ENCODE measurements around the gene HDAC4. TPM values are rescaled to one million over a fixed set of nuclear protein-coding genes. Genes with fewer than 3 reads are reported as not detected.
A peak's percentile ranks its signal among the peaks of the same experiment; 100 is the strongest.

Gene HDAC4
- total RNA-seq, 2 donors from 2014 or later: 34.1 to 39.1 TPM

DNA sequence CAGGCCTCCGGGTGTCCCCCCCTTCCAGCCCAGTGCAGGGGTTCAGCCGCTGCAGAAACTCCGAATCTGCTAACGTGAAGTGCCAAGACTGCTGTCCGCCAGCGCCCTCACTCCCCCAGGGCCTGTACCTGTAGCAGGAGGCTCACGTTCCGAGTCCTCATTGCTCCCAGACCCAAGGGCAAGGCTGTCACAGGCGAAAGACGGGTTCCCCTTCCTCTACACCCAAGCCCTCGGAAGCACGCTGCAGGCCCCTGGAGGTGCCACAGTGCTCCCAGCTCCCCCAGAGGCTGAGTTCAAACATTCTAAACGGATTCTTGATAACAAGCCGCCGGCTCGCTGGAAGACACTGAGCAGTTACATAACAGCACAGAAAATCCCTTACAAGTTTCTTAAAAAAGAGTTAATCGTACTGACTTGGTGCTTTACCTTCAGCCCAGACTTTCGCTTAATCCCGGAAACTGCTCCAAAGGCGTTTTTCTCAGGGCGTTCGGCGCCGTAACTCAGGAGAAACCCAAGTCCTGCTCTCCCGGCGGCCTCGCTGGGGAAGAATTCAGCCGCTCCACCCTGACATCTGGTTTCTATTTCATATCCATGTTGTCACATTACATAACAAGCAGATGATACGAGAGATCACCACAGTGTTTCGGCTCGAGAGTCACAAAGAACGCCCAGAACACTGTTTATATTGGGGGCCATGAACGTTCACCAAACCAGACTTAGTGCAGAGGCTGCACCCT lies 92.0 kb downstream of the HDAC4 start:
- ATAC-seq (no peak), DNase-seq (ENCODE audit: low spot score in 2 of 2) (no peak)
- H3K36me3 Mint-ChIP-seq: peaks cover under 1 to 4% of the 10 kb centered on the region in 2 donors
- no peaks in the 10 kb centered on the region for H3K9me3 Mint-ChIP-seq
- no peak overlapping the region for H3K27ac Mint-ChIP-seq

DNA sequence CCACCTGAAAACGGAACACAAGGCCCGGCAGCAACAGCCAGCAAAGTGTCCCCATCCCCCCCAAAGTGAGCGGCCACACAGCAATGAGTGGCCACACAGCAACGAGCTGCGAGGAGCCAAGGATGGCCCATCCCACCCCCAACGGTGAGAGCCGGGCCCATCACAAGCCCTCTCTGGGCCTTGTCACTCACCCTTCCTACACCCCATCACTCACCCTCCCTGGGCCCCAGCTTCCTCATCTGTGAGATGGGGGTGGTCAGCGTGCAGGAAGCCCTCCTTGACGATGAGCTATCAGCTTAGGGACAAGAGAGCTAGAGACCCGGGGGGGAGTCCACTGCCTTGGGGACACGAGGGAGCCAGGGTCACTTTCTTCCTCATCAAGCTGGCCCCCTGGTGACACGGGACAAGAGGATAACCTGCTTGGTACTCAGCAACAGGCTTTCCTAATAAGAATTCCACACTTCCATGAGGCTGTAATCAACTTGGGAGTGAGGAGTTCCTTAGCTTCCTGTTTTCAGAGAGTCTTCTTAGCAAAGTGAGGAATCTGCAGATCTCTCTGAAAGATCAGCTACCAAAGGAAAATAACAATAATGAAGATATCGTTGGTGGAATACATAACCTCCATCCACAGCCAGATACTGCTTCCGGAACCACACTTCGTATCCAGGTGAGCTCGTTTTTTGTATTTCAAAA lies 92.8 kb downstream of the HDAC4 start:
- Mint-ChIP-seq H3K9me3 (no peaks in the 10 kb centered on the region), H3K36me3 (peaks cover 8 to 9% of the 10 kb centered on the region in 2 donors), H3K27ac (no peak overlapping the region)
- DNase-seq (ENCODE audit: low spot score in 2 of 2) (no peak), ATAC-seq (no peak)

DNA sequence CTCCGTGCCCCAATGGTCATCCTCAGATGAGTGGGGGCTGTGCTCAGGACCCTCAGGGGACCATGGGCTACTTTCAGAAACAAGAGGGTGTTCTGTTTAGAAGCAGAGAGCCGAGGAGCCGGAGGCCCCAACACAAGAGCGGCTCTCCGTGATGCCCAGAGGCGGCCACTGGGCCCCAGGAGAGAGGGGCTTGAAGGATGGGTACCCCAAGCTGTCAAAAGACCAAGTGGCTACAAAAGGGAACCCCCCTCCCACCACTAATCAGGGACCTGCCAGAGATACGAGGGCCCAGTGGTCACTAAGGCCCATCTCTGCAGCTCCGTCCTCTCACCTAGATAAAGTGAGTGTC lies 93.6 kb downstream of the HDAC4 start:
- ATAC-seq (no peak), DNase-seq (ENCODE audit: low spot score in 2 of 2) (no peak)
- no peak overlapping the region for H3K27ac Mint-ChIP-seq
- H3K36me3 Mint-ChIP-seq: peaks cover 8 to 9% of the 10 kb centered on the region in 2 donors
- H3K9me3 Mint-ChIP-seq: no peaks in the 10 kb centered on the region

DNA sequence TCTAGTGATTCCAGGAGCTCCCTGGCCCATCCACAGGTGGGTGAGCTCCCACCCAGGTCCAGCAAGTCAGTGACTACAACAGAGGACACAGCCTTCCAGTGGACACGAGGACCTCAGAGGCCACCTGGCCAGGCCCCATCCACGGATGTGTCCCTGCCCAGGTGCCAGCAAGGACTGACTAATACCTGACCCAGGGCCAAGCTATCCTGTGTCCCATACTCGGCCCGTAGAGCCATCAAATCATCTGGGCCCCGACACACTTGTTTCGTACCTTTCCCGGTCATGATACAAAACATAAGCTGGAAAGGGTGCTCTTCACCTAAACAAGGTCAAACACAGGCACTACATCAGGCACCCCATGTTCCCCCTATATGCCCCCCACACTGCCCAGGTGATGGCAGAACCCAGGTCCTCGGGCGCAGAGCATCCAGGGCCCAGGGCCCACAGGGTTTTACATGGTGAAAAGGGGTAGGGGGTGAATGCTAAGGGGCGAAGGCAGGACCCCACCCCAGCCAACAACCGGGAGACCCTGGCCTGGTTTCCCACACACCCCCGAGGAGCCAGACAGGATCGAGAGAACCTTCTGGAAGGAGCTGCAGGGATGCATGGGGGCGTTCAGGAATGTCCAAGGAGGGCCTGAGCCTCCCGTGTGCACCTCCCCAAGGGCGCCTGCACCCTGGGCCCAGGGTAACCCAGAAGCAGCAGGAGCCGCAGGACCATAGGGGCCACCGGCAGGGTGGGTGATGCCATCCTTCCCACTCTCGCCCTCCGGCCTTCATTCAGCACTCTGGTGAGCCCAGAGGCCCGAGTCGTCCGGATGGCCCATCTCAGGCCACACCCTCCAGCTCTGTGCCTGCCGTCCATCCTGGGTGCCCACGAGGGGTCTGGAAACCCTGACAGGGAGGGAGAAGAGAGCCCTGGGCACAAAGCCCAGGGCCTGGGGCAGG lies 94.3 kb downstream of the HDAC4 start:
- H3K9me3 Mint-ChIP-seq: no peaks in the 10 kb centered on the region
- DNase-seq (ENCODE audit: low spot score in 2 of 2): no peak
- H3K27ac Mint-ChIP-seq: peak overlapping the region in 1 of 2 donors; percentile 25
- H3K36me3 Mint-ChIP-seq: peaks cover 8 to 9% of the 10 kb centered on the region in 2 donors
- ATAC-seq: no peak

DNA sequence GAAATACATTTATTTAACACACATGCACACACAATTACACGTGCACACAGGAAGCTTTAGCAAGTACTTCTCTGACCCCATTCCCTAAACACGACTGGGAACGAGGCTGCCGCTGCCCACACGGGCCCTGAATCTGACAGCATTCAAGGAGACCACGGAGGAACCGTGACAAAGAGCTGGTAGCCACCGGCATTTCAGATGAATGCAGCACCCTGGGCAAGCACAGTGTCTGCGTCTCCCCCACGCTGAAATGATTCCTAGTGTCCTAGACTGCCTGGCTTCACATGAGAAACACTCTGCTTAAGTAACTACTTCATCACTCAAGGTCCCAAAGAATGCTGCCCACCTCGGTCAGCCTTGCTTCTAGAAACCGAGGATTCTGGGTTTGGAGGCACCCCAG lies 95.0 kb downstream of the HDAC4 start:
- DNase-seq (ENCODE audit: low spot score in 2 of 2) (no peak), ATAC-seq (no peak)
- Mint-ChIP-seq H3K36me3 (peaks cover 8 to 9% of the 10 kb centered on the region in 2 donors), H3K9me3 (no peaks in the 10 kb centered on the region), H3K27ac (no peak overlapping the region)

DNA sequence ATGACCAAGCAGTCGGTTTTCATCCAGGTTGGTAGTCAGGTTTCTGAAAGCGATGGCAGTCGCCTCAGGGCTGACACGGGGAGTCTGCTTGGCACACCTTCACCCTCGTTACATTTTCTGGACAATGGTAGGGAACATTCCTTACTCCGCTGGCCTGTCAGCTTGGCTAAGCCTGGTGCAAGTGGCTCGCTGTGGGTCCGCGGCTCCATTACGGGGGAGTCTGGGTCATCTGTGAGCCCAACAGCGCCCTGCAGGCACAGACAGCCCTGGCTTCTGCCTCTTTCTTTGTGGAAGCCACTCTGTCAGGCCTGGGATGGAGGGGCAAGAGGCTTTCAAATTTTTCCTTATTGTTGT lies 95.6 kb downstream of the HDAC4 start:
- Mint-ChIP-seq H3K36me3 (peaks cover 8 to 9% of the 10 kb centered on the region in 2 donors), H3K9me3 (no peaks in the 10 kb centered on the region), H3K27ac (no peak overlapping the region)
- ATAC-seq: no peak
- no peak for DNase-seq (ENCODE audit: low spot score in 2 of 2)

DNA sequence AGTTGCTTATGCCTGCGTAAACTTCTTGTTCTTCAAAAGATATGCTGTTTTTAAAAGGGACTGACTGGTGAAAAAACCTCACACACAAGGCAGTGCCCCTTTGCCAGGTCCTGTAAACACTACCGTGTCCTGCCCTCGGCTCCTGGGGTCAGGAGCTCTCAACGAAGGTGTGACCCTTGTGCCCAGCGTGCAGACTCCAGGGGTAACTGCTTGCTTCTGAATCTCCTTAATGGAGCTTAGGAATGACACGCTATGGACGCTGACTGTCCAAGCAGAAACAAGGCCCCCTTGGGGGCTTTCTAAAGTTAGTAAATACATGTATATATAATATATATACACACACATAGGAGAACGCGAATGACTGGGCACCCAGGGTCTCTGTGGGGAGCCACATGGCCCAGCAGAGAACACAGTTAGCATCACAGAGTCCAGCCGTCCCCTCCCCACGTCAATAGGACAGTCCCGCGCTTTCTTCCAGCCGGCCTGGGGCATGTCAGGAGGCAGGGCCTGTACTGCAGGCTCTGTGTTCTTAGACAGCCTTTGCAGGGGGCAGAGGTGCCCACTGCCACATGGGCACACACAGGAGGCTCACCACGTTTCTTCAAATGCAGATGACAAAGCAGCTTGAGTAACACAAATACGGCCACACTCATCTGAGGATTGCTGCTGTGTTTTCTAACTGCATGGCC lies 96.1 kb downstream of the HDAC4 start:
- no peak for DNase-seq (ENCODE audit: low spot score in 2 of 2)
- no peak for ATAC-seq
- peaks cover 8 to 9% of the 10 kb centered on the region in 2 donors for H3K36me3 Mint-ChIP-seq
- H3K27ac Mint-ChIP-seq: peak overlapping the region in 1 of 2 donors; percentile 53
- H3K9me3 Mint-ChIP-seq: no peaks in the 10 kb centered on the region

DNA sequence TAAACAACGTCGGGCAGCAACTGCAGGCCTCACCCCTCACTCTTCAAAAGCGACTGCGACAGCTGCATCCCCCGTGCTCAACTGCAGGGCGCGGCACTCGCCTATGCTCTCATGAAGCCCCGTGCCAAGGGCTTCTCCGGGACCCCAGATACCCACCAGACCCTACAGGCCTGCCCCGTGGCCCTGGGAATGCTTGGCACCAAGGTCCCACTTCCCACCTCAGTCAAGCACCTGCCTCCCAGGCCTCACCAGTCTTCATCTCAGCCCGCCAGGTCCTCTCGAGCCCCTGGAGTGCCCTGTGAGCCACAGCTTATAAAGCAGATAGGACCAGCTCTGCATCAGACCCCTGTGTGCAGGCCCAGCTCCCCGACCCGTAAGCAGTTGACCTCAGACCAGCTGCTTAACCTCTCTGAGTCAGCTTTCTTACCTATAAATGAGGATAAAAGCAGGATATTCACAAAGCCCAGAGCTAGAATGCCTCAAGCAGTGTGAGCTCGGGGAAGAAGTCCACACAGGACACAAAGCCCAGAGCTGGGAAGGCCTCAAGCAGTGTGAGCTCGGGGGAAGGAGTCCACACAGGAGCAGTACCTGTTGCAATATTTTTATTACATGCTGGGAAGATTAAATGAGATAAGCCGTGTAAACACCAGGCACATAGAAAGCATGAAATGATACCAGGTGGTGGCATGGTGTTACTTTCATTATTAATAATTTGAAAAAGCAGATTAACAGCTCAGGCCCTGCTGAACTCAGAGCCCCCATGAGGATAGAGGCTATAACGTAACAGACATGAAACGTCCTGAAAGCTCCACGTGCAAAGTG lies 96.9 kb downstream of the HDAC4 start:
- no peak for DNase-seq (ENCODE audit: low spot score in 2 of 2)
- H3K27ac Mint-ChIP-seq: peak overlapping the region; percentile 36 to 53
- peaks cover 8 to 9% of the 10 kb centered on the region in 2 donors for H3K36me3 Mint-ChIP-seq
- ATAC-seq: peak; percentile 87 to 94
- H3K9me3 Mint-ChIP-seq: no peaks in the 10 kb centered on the region

DNA sequence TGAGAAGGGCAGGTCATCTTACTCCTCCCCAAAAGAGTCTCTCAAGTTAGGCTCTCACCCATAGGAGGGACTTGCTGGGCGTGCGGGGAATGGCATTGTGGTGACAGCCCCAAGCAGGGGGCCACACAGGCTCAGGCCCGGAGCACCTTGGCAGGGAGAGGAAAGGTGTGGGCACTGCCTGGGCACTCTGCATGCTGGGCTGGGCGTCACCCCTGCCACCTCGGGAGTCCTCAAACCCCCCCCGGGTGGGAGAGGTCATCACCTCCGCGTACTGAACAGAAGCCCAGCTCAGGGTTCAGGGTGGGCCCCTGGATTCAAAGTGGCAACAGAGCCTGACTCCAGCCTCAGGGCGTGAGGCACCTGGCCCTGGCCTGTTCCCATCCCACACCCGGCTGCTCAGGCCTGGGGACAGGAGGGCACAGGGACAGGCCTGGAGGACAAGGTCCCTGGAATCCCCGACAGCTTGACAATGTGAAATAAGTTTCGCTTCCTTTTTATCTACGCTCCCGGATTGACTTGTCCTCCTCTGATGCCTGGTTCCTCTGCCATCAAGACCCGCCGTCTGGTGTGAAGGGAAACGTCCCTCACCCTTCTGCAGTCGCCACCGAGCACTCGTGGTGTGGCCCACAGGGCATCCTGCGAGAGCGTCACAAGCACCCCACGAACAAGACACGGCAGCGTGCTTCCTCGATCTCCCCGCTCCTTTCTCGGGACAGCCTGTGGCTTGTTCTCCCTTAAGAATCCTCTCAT lies 97.8 kb downstream of the HDAC4 start:
- Mint-ChIP-seq H3K27ac (peak overlapping the region; percentile 44 to 53), H3K36me3 (peaks cover 8 to 9% of the 10 kb centered on the region in 2 donors), H3K9me3 (no peaks in the 10 kb centered on the region)
- DNase-seq (ENCODE audit: low spot score in 2 of 2) (no peak), ATAC-seq (no peak)

DNA sequence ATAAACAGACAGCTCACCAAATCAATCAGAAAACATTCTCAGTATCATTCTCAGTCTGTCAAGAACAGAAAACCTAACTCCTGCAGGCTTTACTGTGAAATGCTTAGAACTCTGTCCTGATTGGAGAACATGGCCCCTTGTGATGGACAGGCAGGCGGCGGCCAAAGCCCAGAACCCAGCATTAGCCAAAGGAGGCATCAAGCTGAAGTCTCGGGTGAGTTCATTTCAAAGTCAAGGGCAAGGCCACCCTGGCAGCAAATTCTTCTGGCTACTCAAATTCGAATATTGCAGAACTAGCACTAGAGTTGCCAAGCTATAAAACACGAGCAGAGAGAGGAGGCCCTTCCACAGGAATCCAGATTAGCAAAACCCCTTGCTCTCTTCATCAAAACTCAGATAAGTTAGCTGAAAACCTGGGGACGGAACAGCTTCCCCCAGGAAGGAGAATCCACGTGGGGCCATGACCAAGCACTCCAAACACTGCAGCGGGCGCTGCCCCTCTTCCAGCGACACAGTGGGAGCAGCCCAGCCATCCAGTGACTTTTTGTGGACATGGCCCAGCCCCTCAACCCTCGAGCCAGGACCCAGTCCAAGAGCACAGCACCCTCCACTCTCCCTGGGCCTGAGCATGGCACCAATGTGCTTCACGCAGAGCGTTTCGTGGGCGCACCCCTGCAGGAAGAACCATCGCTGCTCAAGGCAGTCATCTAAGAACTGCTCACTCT lies 98.6 kb downstream of the HDAC4 start:
- Mint-ChIP-seq H3K36me3 (peaks cover 8 to 9% of the 10 kb centered on the region in 2 donors), H3K27ac (peak overlapping the region in 1 of 2 donors; percentile 53), H3K9me3 (no peaks in the 10 kb centered on the region)
- DNase-seq (ENCODE audit: low spot score in 2 of 2) (no peak), ATAC-seq (no peak)

DNA sequence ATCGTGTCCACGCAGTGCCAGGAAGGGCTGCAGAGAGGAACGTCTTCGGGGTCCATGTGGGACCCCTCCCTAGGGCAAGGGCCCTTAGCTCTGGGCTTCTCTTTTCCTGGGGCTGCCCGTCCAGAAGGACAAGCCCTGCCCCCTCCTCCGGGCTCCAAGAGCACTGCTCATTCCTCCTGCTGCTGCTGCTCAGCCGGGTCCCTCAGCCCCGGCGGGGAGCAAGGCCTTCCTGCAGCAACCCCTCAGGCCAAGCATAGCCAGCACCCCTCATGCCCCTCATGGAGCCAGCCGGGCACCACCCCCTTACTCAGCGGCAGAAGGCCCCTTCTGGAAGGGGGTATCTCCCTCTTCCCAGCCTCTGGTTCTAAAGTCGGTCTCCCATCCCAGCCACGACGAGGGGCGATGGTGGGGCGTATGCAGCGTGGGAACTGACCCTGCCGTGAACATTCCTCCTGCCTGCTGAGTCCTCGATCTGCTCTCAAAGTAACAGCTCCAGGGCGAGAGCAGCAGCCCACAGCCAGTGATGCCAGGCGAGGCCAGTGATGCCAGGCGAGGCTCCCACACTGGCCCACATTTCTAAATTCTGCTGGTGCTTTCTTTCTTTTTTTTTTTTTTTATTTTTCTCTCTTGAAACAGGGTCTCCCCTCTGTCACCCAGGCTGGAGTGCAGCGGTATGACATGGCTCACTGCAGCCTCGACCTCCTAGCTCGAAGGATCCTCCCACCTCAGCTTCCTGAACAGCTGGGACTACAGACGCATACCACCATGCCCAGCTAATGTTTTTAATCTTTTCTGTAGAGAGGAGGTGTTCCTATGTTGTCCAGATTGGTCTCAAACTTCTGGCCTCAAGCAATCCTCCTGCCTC lies 99.7 kb downstream of the HDAC4 start:
- DNase-seq (ENCODE audit: low spot score in 2 of 2): no peak
- ATAC-seq: no peak
- no peaks in the 10 kb centered on the region for H3K9me3 Mint-ChIP-seq

DNA sequence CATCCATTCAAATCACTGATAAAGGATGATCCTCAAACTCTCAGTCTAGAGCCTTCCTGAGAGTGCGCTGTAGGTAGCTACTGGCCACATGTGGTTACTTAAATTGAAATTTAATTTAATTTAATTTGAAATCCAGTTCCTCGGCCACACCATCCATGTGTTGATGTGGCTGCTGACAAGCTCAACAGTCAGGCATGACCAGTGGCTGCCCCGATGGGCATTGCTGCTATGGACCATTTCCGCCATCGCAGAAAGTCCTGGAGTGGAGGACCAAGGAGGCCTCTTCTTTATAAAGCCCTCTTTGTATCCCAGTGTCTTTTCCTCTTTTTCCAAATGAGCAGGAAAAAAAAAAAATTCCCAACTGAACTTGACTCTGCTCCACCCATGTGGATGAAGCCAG lies 100.6 kb downstream of the HDAC4 start:
- ATAC-seq (no peak), DNase-seq (ENCODE audit: low spot score in 2 of 2) (no peak)
- Mint-ChIP-seq H3K36me3 (peaks cover 8 to 9% of the 10 kb centered on the region in 2 donors), H3K27ac (no peak overlapping the region), H3K9me3 (no peaks in the 10 kb centered on the region)

More for the DNA sequence above, 99.7 kb downstream of the HDAC4 start:
- Mint-ChIP-seq H3K36me3 (peaks cover 8 to 9% of the 10 kb centered on the region in 2 donors), H3K27ac (peak overlapping the region in 1 of 2 donors; percentile 30)

DNA sequence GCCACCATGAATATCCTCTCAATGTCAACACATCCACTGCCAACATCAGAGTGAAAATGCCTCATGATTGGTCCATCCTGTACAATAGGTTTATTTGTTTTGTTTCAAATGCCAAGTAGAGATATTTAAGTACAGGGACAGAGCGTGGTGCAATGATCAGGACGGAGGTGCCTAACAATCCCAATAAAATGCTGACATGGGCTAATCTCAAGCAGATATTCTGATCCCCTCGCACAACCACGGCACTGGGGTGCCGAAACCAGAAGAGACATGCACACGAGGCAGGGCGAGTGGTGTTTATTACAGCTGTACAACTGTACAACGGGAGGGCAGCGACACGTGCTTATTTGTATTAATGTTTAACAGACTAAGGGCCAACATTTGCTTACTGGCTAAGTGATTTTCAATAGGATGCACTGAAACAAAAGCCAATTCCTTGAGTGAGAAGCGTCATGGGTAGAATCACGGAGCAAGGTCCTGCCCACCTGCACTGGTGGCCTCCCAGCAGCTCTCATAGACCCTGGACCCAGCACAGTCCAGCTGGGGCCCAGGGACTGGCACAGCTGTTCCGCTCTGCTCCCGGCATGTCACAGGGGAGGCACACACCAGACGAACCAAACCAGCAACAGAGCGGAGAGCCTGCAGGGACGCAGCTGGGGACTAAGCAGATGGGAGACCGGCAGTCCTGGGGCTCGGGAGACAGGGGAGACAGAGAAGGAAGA lies 101.4 kb downstream of the HDAC4 start:
- ATAC-seq: no peak
- H3K27ac Mint-ChIP-seq: no peak overlapping the region
- H3K9me3 Mint-ChIP-seq: no peaks in the 10 kb centered on the region
- peaks cover 8 to 12% of the 10 kb centered on the region in 2 donors for H3K36me3 Mint-ChIP-seq
- no peak for DNase-seq (ENCODE audit: low spot score in 2 of 2)

Measured in activated naive CD4-positive, alpha-beta T cell treated with anti-CD3 and anti-CD28 coated beads, Interleukin-2, amount 50 U/mL, for 72 hours (primary cell).